Measurements from ENCODE around the gene TPSD1. TPM values are rescaled to one million over a fixed set of nuclear protein-coding genes. Genes with fewer than 3 reads are reported as not detected.

TPSD1 gene
- total and polyA plus RNA-seq, 2 donors (not counting 3 experiments of a cell fraction or from before 2014, with no cell fraction given) = not detected

GRCh38 chr16:1213231-1213630 is 42.6 kb upstream of the TPSD1 start:
- Histone ChIP-seq H3K4me2 (ENCODE audit: insufficient read depth, low read length) (no peak overlapping the region), H2AFZ (ENCODE audit: low read depth, low read length) (no peak overlapping the region), H3K4me1 (ENCODE audit: control insufficient read depth, extremely low read depth, insufficient read depth, low read length) (no peaks in the 10 kb centered on the region), H3K36me3 (ENCODE audit: control insufficient read depth in 2 of 2, extremely low read depth in 1 of 2, insufficient read depth in 2 of 2, low read length in 2 of 2) (no peaks in the 10 kb centered on the region), H3K9me3 (replicated peaks; ENCODE audit: control insufficient read depth, insufficient read depth, low read length) (no peaks in the 10 kb centered on the region), H3K9ac (replicated peaks; ENCODE audit: extremely low read depth, insufficient read depth, low read length) (no peak overlapping the region), H3K4me3 (replicated peaks in 1 of 3; ENCODE audit: insufficient read depth in 1 of 3, low read depth in 1 of 3, low read length in 3 of 3) (no peak overlapping the region), H3K79me2 (ENCODE audit: control insufficient read depth, insufficient read depth, low read length) (no peaks in the 10 kb centered on the region), H4K20me1 (replicated peaks; ENCODE audit: control insufficient read depth, extremely low read depth, insufficient read depth, low read length) (no peaks in the 10 kb centered on the region), H3K27ac (ENCODE audit: insufficient read depth, low read depth, low read length) (no peak overlapping the region), H3K9me1 (replicated peaks; ENCODE audit: control insufficient read depth, extremely low read depth, insufficient read depth, low read length) (no peaks in the 10 kb centered on the region), H3K27me3 (ENCODE audit: control insufficient read depth in 2 of 2, insufficient read depth in 2 of 2, low read length in 2 of 2) (no peaks in the 10 kb centered on the region)
- CTCF ChIA-PET = no interaction called here
- TF ChIP-seq FOS (IDR thresholded peaks at IDR 0.05; ENCODE audit: borderline replicate concordance, insufficient read depth, low read length) (no peak), EZH2 (IDR thresholded peaks at IDR 0.05; ENCODE audit: borderline replicate concordance, low read depth, low read length, severe bottlenecking) (no peak), MYC (IDR thresholded peaks at IDR 0.05; ENCODE audit: low read depth, low read length) (no peak), POLR2A (IDR thresholded peaks at IDR 0.05; ENCODE audit: low read depth, low read length) (no peak), MAX (IDR thresholded peaks at IDR 0.05; ENCODE audit: insufficient read depth, insufficient read length) (no peak)
- intact Hi-C loops (cut with micrococcal nuclease) = no loop called here
- POLR2A ChIA-PET = no interaction called here
- dilution Hi-C loops (cut with MboI; ENCODE audit: extremely low pct_ligation_motif_present, low sequenced_read_pairs) = no loop called here
- FAIRE-seq (no peak), DNase-seq (ENCODE audit: low read depth, low spot score) (no peak)
- BruUV-seq (replicated peaks) = no TSS peak

GRCh38 chr16:1213796-1214372 is 42.0 kb upstream of the TPSD1 start:
- ChIA-PET POLR2A (no interaction called here), CTCF (no interaction called here)
- Histone ChIP-seq H3K4me1 (ENCODE audit: control insufficient read depth, extremely low read depth, insufficient read depth, low read length) (no peaks in the 10 kb centered on the region), H2AFZ (ENCODE audit: low read depth, low read length) (no peak overlapping the region), H3K79me2 (ENCODE audit: control insufficient read depth, insufficient read depth, low read length) (no peaks in the 10 kb centered on the region), H3K27me3 (ENCODE audit: control insufficient read depth in 2 of 2, insufficient read depth in 2 of 2, low read length in 2 of 2) (no peaks in the 10 kb centered on the region), H3K4me3 (replicated peaks in 1 of 3; ENCODE audit: insufficient read depth in 1 of 3, low read depth in 1 of 3, low read length in 3 of 3) (no peak overlapping the region), H3K36me3 (ENCODE audit: control insufficient read depth in 2 of 2, extremely low read depth in 1 of 2, insufficient read depth in 2 of 2, low read length in 2 of 2) (no peaks in the 10 kb centered on the region), H3K9ac (replicated peaks; ENCODE audit: extremely low read depth, insufficient read depth, low read length) (no peak overlapping the region), H4K20me1 (replicated peaks; ENCODE audit: control insufficient read depth, extremely low read depth, insufficient read depth, low read length) (no peaks in the 10 kb centered on the region), H3K9me3 (replicated peaks; ENCODE audit: control insufficient read depth, insufficient read depth, low read length) (no peaks in the 10 kb centered on the region), H3K27ac (ENCODE audit: insufficient read depth, low read depth, low read length) (no peak overlapping the region), H3K4me2 (ENCODE audit: insufficient read depth, low read length) (no peak overlapping the region), H3K9me1 (replicated peaks; ENCODE audit: control insufficient read depth, extremely low read depth, insufficient read depth, low read length) (no peaks in the 10 kb centered on the region)
- intact Hi-C loops (cut with micrococcal nuclease) (no loop called here), dilution Hi-C loops (cut with MboI; ENCODE audit: extremely low pct_ligation_motif_present, low sequenced_read_pairs) (no loop called here)
- BruUV-seq (replicated peaks) = no TSS peak
- TF ChIP-seq POLR2AphosphoS5 (IDR thresholded peaks at IDR 0.05; ENCODE audit: insufficient read depth, low read depth, low read length) (no peak), EZH2 (IDR thresholded peaks at IDR 0.05; ENCODE audit: borderline replicate concordance, low read depth, low read length, severe bottlenecking) (no peak), MAX (IDR thresholded peaks at IDR 0.05; ENCODE audit: insufficient read depth, insufficient read length) (no peak), POLR2A (IDR thresholded peaks at IDR 0.05; ENCODE audit: low read depth, low read length) (no peak), MYC (IDR thresholded peaks at IDR 0.05; ENCODE audit: low read depth, low read length) (no peak), FOS (IDR thresholded peaks at IDR 0.05; ENCODE audit: borderline replicate concordance, insufficient read depth, low read length) (no peak), CTCF (IDR thresholded peaks at IDR 0.05; ENCODE audit: extremely low read depth in 1 of 2, insufficient read depth in 1 of 2, low read depth in 1 of 2, low read length in 2 of 2) (no peak)
- FAIRE-seq (no peak), DNase-seq (ENCODE audit: low read depth, low spot score) (no peak)

Measured in endothelial cell of umbilical vein (primary cell).